ENCODE measurements around the gene DENND1A.

GRCh38 chr9:123637606-123637944 is 292.4 kb downstream of the DENND1A start:
- TF ChIP-seq CTCF (IDR thresholded peaks at IDR 0.05) (no peak), POLR2A (IDR thresholded peaks at IDR 0.05) (no peak)
